Hepatocyte (in vitro differentiated cells): ENCODE data around the gene HOXC4. TPM values are rescaled to one million over a fixed set of nuclear protein-coding genes. Genes with fewer than 3 reads are reported as not detected.

ENCODE experiments used
- DNase-seq: peaks from one replicate; pipeline ENCODE4 v3.0.0-alpha.2; 2016; ENCODE audit warnings: low spot score
- H2AFZ ChIP-seq: fragments of 200-600 bp; sonication (generic); 2 replicates; pipeline ENCODE4 v1.6.0; 2016; ENCODE audit warnings: antibody characterized with exemption, mild to moderate bottlenecking
- H3K27ac ChIP-seq: fragments of 200-600 bp; sonication (generic); 2 replicates; pipeline ENCODE4 v1.5.1; 2016; ENCODE audit warnings: mild to moderate bottlenecking
- H3K27me3 ChIP-seq: fragments of 200-600 bp; sonication (generic); 2 replicates; pipeline ENCODE4 v1.6.1; 2016
- H3K36me3 ChIP-seq: fragments of 200-600 bp; sonication (generic); replicated peaks from 2 replicates; pipeline ENCODE4 v1.5.1; 2016; ENCODE audit warnings: low read depth; ENCODE audit not compliant: insufficient read depth
- H3K4me1 ChIP-seq: fragments of 200-600 bp; sonication (generic); 2 replicates; pipeline ENCODE4 v1.5.1; 2016; ENCODE audit warnings: mild to moderate bottlenecking, moderate library complexity; ENCODE audit not compliant: insufficient read depth
- H3K4me2 ChIP-seq: fragments of 200-600 bp; sonication (generic); 2 replicates; pipeline ENCODE4 v1.6.0; 2016
- H3K4me3 ChIP-seq: fragments of 200-600 bp; sonication (generic); 2 replicates; pipeline ENCODE4 v1.5.1; 2016; ENCODE audit warnings: mild to moderate bottlenecking
- H3K79me2 ChIP-seq: fragments of 200-600 bp; sonication (generic); 2 replicates; pipeline ENCODE4 v1.6.0; 2017; ENCODE audit warnings: mild to moderate bottlenecking
- H3K9me2 ChIP-seq: fragments of 200-600 bp; sonication (generic); replicated peaks from 2 replicates; pipeline ENCODE4 v1.6.0; 2017; ENCODE audit warnings: mild to moderate bottlenecking; ENCODE audit not compliant: insufficient read depth
- H3K9me3 ChIP-seq: fragments of 200-600 bp; sonication (generic); 2 replicates; pipeline ENCODE4 v1.5.1; 2016; ENCODE audit warnings: low read depth, mild to moderate bottlenecking
- H4K20me1 ChIP-seq: fragments of 200-600 bp; sonication (generic); 2 replicates; pipeline ENCODE4 v1.6.0; 2016; ENCODE audit warnings: mild to moderate bottlenecking; ENCODE audit not compliant: insufficient read depth, poor library complexity, severe bottlenecking
- CTCF ChIP-seq: fragments of 200-600 bp; sonication (generic); IDR thresholded peaks from 2 replicates; pipeline ENCODE4 v1.5.1; 2016; ENCODE audit warnings: antibody characterized with exemption, mild to moderate bottlenecking; ENCODE audit not compliant: poor library complexity
- EZH2 ChIP-seq: fragments of 200-600 bp; sonication (generic); IDR thresholded peaks from 2 replicates; pipeline ENCODE4 v1.6.1; 2016; ENCODE audit warnings: antibody characterized with exemption, mild to moderate bottlenecking, borderline replicate concordance
- EZH2phosphoT487 ChIP-seq: fragments of 200-600 bp; sonication (generic); IDR thresholded peaks from one replicate; pipeline ENCODE4 v1.6.1; 2018; ENCODE audit warnings: antibody characterized with exemption, mild to moderate bottlenecking, low read depth, moderate library complexity; ENCODE audit not compliant: unreplicated experiment, severe bottlenecking
- WGBS: methylation state at CpG from one replicate; pipeline ENCODE4 v1.1.6; 2016; ENCODE audit warnings: low lambda C conversion rate; ENCODE audit errors: missing lambda C conversion rate; 5-methylcytosine and 5-hydroxymethylcytosine counted together
- polyA plus RNA-seq: library from polyadenylated mRNA; unstranded; fragments of >200 nt; fragmentation: Nextera tagmentation; extraction: Ambion mirVana; gene quantifications from 2 replicates; pipeline ENCODE4 v1.2.1, GENCODE V29; 2016
- total RNA-seq: library from RNA; depleted of rRNA; stranded (reverse); fragments of >200 nt; gene quantifications from 2 replicates; pipeline ENCODE4 v1.2.3, GENCODE V29; 2014

The HOXC4 gene
- total and polyA plus RNA-seq, 2 experiments from 2014 or later: 2.1 to 4.4 TPM

- Histone ChIP-seq H3K79me2 (no peaks in the 10 kb centered on the region), H3K4me1 (peaks cover 28% of the 10 kb centered on the region), H2AFZ (no peak overlapping the region), H3K9me3 (no peaks in the 10 kb centered on the region), H3K27ac (peak overlapping the region; percentile 23), H4K20me1 (no peaks in the 10 kb centered on the region), H3K27me3 (peaks cover 93% of the 10 kb centered on the region), H3K4me3 (peak overlapping the region; percentile 55), H3K9me2 (no peaks in the 10 kb centered on the region), H3K4me2 (peak overlapping the region; percentile 78), H3K36me3 (no peaks in the 10 kb centered on the region)
- 18% methylated on average over 22 of the region's 22 CpGs for WGBS
- TF ChIP-seq CTCF (no peak), EZH2phosphoT487 (no peak), EZH2 (peak; percentile 6)
- no peak for DNase-seq
Measured at GRCh38 chr12:54053003-54053750, 458 bp upstream of the HOXC4 start.

- no peaks in the 10 kb centered on the region for H4K20me1 ChIP-seq
- no peak for DNase-seq
Measured at GRCh38 chr12:54054742-54055194, 1.1 kb downstream of the HOXC4 start.

GRCh38 chr12:54055552-54055951 is 1.9 kb downstream of the HOXC4 start:
- H3K27me3 ChIP-seq: peaks cover 92% of the 10 kb centered on the region
- no peaks in the 10 kb centered on the region for H3K9me2 ChIP-seq
- H3K4me1 ChIP-seq: peaks cover 28% of the 10 kb centered on the region
- 57% methylated on average over 2 of the region's 2 CpGs for WGBS
- no peak overlapping the region for H2AFZ ChIP-seq
- no peaks in the 10 kb centered on the region for H3K36me3 ChIP-seq
- peak overlapping the region; percentile 78 for H3K4me2 ChIP-seq
- H3K4me3 ChIP-seq: no peak overlapping the region
- H3K9me3 ChIP-seq: no peaks in the 10 kb centered on the region
- no peaks in the 10 kb centered on the region for H3K79me2 ChIP-seq
- H3K27ac ChIP-seq: no peak overlapping the region
- DNase-seq: no peak
- TF ChIP-seq EZH2phosphoT487: no peak
- TF ChIP-seq EZH2: no peak
- no peak for TF ChIP-seq CTCF
- H4K20me1 ChIP-seq: no peaks in the 10 kb centered on the region

More at GRCh38 chr12:54054742-54055194, 1.1 kb downstream of the HOXC4 start:
- H3K79me2 ChIP-seq: no peaks in the 10 kb centered on the region
- no peak overlapping the region for H3K4me3 ChIP-seq
- H3K9me2 ChIP-seq: no peaks in the 10 kb centered on the region
- no peak overlapping the region for H2AFZ ChIP-seq
- H3K27ac ChIP-seq: no peak overlapping the region
- WGBS: 29% methylated on average over 23 of the region's 24 CpGs
- H3K27me3 ChIP-seq: peaks cover 92% of the 10 kb centered on the region
- H3K4me2 ChIP-seq: peak overlapping the region; percentile 78
- H3K4me1 ChIP-seq: peaks cover 28% of the 10 kb centered on the region
- TF ChIP-seq EZH2phosphoT487: no peak
- H3K9me3 ChIP-seq: no peaks in the 10 kb centered on the region
- H3K36me3 ChIP-seq: no peaks in the 10 kb centered on the region

- Histone ChIP-seq H2AFZ (no peak overlapping the region), H3K4me1 (peaks cover 28% of the 10 kb centered on the region), H3K4me3 (no peak overlapping the region), H3K9me3 (no peaks in the 10 kb centered on the region), H3K27me3 (peaks cover 92% of the 10 kb centered on the region), H3K27ac (no peak overlapping the region), H3K36me3 (no peaks in the 10 kb centered on the region), H3K79me2 (no peaks in the 10 kb centered on the region), H3K9me2 (no peaks in the 10 kb centered on the region), H3K4me2 (no peak overlapping the region), H4K20me1 (no peaks in the 10 kb centered on the region)
- no peak for DNase-seq
- TF ChIP-seq CTCF (no peak), EZH2phosphoT487 (no peak), EZH2 (no peak)
Measured at GRCh38 chr12:54056110-54056509, 2.5 kb downstream of the HOXC4 start.
